RCC 7860 (cell line): Measurements from ENCODE around the gene NDUFS6.
"Not testable (repeated sequence)": the region's sequence is repeated elsewhere in the genome, so short reads cannot be mapped to it uniquely, and the experiment has no call there.

Source experiments
- DNase-seq: peaks from one replicate; pipeline ENCODE4 v3.0.0-alpha.2; 2015; ENCODE audit warnings: low spot score
- FAIRE-seq: peaks from 2 replicates; lab custom pipeline; 2012; peaks lifted over from hg19 to GRCh38; lab: Jason Lieb, UNC

Gene NDUFS6

GRCh38 chr5:1830571-1831228 lies 29.5 kb downstream of the NDUFS6 start:
- FAIRE-seq (no peak), DNase-seq (no peak)

DNA sequence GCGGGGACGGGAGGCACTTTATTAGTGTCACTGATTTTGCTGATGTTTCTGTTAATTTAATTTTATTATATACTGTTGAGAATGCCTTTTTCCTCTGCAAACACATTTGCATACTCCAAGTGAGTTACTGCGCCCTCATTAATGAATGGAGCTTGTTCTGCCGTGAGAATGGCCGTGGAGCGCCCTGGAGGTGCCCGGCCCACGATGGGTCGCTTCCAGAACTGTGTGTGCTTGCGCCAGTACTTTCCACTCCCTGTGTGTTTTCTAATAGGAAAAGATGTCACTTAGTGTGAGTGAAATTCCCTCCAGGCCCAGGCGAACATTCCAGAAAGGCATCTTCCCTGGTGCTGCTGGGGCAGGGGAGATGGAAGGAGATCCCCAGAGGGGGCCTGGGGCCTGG lies 30.1 kb downstream of the NDUFS6 start:
- no peak for DNase-seq
- FAIRE-seq: no peak

DNA sequence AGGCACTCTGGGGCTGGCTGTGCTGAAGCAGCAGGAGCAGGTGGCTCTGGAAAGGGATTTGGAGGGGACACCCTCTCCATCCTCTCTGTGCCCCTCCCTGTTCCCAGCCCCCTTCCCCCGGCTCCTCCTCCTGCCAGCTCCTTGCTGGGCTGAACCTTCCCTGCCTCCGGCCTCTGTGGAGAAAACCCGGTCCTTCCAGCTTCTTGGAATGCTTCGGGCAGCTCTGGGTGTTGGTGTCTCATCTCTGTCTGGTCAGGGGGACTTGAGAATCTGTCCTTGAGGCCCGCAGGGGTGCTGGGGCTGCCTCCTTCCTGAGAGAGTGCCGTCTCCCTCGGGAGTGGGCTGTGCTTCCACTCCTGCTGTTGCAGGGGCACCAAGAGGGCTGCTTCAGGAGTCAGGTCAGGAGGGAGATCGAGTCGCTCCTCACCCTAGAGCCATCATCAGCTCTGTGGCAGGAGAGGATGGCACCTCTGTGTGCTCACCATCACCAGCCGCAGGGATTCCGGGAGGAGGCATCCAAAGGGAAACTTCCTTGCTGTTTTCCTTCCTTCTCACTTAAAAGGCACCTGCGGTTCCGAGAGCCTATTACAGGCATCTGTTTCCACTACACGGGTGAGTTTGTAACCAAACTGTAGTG lies 30.6 kb downstream of the NDUFS6 start:
- DNase-seq: no peak

GRCh38 chr5:1832511-1833250 lies 31.5 kb downstream of the NDUFS6 start:
- DNase-seq (no peak), FAIRE-seq (no peak)

More for the DNA sequence above, 30.6 kb downstream of the NDUFS6 start:
- no peak for FAIRE-seq

- DNase-seq (no peak), FAIRE-seq (no peak)
These were observed 32.2 kb downstream of the NDUFS6 start for GRCh38 chr5:1833264-1834021.

DNA sequence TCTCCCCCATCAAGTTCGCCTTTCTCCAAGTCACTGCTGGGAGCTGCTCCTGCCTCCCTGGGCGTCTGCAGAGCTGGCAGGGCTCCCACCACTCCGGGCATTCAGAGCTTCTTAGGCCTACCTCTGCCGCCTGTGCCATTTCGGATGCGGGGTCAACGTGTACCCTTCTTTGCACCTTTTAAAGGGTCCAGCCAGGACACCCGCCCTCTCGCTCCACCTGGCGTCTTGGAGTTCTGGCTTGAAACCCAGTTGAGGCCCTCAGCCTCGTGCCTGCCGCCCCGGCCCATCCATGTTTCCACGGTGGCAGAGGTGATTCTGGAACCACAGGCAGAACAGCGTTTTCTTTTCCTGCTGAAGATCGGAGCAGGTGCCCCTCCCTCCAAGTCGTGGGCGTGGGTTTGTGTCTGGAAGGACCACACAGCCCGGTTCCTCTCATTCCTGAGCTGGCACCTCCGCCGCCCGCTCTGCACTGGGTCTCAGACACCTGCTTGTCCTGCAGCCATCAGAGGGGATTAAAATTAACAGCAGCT lies 32.9 kb downstream of the NDUFS6 start:
- FAIRE-seq: no peak
- DNase-seq: no peak

DNA sequence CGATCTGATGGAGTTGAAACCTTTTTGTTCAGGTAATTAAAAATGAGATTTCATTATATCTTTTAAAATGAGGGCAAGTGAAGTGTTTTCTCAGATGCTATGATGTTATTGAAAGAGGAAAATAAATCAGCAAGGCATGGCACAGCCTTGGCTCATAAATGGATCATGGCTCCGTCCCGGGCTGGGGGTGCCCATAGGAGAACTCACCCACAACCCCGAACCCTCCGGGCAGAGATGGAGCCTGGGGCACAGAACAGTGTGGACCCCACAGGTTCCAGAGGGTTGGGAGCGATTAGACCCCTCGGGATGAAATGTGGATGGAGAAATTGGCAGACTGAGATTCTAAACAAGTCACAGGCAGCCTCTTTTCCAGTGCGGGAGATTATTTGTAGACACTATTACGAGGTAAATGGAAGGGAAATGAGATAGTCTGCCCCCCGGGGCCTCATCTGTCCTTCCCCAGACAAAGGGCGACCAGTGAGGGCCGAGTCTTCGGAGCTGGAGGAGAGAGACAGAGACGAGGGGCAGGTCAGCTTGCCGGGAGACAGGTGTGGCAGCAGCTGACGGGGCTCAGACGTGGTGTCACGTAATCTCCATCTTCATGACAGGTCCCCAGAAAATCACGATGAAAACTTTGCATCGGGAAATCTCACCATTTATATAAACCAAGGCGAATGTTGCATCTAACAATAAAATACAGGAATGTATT lies 33.7 kb downstream of the NDUFS6 start:
- DNase-seq (no peak), FAIRE-seq (no peak)

DNA sequence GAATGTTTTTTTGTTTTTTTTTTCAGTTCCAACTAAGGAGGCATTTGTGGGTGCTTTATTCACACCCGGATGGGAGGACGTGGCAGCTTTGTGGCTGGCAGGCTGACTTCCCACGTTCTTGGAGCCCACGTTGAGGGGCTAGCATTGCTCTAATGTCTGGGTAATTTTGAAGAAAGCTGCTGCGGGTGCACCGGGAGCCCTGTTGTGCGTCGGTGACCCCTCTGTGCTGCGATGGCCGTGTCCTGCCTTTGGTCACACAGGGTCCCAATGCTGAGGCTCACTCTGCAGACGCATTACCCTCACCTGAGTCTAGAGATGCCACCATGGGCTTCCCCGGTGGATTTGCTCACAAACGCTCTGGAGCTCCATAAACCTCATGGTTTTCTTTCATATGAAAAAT lies 34.2 kb downstream of the NDUFS6 start:
- no peak for FAIRE-seq
- DNase-seq: no peak

DNA sequence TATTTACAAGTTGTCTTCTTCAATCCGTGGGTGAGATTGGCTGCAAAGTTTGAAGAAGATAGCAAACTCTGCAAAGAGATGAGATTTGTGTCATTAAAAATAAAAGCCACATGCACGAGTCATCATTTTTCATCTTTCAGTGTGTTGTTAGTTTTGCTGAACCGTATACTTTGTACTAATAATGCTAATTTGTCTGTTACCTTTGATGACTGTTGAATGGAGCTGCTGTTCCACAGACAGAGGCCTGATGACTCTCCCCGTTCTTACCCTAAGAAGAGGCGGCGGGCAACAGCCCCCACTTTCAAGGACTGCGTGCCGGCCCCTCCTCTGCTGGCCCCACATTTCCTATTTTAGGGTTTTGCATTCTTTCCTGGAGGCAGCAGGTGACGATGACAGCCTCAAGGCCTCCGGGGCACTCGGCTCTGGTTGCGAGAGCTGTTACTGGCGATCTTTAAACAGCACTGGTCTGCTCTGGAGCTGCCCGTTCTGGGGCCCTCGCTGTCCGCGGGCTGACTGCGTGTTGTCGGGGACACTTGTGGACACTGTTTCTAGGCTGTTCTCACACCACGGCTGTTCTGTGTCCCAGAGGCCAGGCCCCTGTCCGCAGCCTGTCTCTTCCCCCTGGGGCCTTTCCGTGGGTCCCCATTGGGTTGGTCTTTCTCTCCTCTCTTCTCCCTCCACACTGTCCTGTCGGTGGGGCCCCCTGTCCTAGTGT lies 35.1 kb downstream of the NDUFS6 start:
- no peak for FAIRE-seq
- no peak for DNase-seq

DNA sequence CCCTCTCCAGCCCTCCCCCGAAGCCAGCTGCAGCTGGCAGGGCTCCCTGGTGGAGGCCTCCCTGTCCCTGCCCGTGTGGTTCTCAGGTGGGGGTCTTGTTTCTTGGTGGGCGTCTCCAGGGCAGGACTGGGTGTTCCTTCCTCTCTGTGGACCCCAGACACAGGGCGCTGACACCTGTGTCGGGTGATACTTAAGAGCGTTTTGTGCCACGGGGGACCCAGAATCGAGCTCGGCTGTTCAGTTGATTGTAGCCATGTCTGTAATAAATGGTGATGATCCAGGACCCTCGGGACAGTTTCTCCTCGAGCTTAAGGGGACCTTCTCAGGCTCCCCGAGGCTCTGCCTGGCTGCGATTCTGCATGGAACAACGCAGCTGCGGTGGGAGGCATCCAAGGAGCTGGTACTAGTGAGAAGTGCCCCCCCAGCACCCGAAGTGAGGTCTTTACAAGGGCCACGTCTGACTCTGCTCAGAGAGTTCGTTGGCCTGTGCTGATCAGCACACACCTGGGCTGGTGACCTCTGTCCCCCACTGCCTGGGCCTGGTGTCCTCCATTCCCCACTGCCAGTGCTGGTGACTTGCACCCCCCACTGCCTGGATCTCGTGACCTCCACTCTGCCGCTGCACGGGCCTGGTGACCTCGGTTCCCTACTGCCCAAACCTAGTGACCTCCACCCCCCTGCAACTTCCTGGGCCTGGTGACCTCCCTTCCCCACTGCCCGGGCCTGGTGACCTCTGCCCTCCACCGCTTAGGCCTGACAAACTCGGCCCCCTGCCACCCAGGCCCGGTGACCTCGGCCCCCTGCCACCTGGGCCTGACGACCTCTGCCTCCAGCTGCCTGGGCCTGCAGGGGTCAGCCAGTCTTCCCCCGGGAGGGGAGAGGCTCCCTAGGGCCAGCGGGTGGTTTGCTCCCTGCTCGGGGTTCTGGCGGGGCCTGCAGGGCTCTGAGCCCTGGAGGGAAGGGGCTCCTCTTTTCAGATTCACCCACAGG lies 36.0 kb downstream of the NDUFS6 start:
- no peak for FAIRE-seq
- no peak for DNase-seq

GRCh38 chr5:1838013-1838412 lies 36.8 kb downstream of the NDUFS6 start:
- FAIRE-seq: no peak

DNA sequence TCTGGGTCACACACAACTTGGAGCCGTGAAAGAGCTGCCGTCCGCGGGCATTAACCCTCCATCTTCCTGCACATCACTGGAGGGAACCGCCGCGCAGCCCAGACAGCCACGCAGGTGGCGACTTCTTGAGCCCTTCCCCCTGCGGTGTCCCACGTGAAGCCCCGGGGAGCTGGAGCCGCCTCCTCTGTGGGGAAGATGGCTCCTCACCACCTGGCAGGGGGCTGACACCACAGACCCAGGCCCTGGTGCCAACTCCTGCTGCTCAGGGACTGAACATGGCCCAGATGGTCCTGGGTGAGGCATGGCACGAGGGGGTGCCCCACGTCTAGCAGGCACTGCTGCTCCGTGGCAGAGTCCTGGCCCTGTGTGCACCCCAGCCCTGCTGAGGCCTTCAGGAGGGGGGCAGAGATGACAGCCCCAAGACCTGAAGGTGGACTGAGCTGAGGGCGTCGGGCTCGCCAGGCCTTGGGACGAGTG lies 38.9 kb downstream of the NDUFS6 start:
- FAIRE-seq (no peak), DNase-seq (no peak)

More at GRCh38 chr5:1838013-1838412, 36.8 kb downstream of the NDUFS6 start:
- no peak for DNase-seq

GRCh38 chr5:1840741-1841521 lies 39.7 kb downstream of the NDUFS6 start:
- no peak for FAIRE-seq
- DNase-seq: no peak

- FAIRE-seq: no peak
These were observed 41.0 kb downstream of the NDUFS6 start for GRCh38 chr5:1842004-1842819.

GRCh38 chr5:1843761-1844160 lies 42.6 kb downstream of the NDUFS6 start:
- not testable (repeated sequence) for DNase-seq, FAIRE-seq

More at GRCh38 chr5:1842004-1842819, 41.0 kb downstream of the NDUFS6 start:
- DNase-seq: no peak

DNA sequence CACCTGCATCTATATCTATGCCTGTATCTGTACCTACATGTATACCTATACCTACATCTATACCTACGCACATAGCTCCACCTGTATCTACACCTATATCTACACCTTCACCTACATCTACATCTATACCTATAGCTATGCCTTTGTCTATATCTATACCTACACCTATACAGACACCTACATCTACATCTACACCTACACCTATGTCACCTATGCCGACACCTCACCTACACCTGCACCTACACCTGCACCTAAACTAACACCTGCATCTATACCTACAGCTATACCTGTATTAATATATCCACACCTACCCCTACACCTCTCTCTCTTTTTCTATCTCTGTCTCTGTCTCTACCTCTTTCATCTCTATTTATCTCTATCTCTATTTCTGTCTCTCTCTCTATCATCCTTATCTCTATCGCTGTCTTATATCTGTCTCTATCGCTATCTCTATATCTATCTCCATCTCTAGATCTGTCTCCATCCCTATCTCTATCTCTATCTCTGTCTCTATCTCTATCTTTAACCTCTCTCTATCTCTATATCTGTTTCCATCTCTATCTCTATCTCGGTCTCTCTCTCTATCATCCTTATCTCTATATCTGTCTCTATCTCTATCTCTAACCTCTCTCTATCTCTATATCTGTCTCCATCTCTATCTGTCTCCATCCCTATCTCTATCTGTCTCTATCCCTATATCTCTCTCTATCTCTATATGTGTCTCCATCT lies 43.7 kb downstream of the NDUFS6 start:
- DNase-seq (no peak), FAIRE-seq (no peak)
